H1 (cell line): Measurements from ENCODE around the gene EHD4. TPM values are rescaled to one million over a fixed set of nuclear protein-coding genes. Genes with fewer than 3 reads are reported as not detected.

Experiments
- CBX8 ChIP-seq: fragments of 300-800, 300-1000 bp; sonication (generic); IDR thresholded peaks from 2 replicates; pipeline ENCODE4 v1.7.1; 2016; ENCODE audit warnings: low read depth, low read length, borderline replicate concordance
- GABPA ChIP-seq: IDR thresholded peaks from 2 replicates; pipeline ENCODE4 v1.6.1; 2011; ENCODE audit warnings: mild to moderate bottlenecking, low read length, moderate library complexity, borderline replicate concordance; ENCODE audit not compliant: insufficient read depth
- HDAC6 ChIP-seq: IDR thresholded peaks from one replicate; pipeline ENCODE4 v1.7.1; 2012; ENCODE audit warnings: low read depth, mild to moderate bottlenecking, inconsistent platforms, low read length, moderate library complexity
- SP4 ChIP-seq: IDR thresholded peaks from 2 replicates; pipeline ENCODE4 v1.6.1; 2012; ENCODE audit warnings: low read length, inconsistent platforms
- TEAD4 ChIP-seq: IDR thresholded peaks from 2 replicates; pipeline ENCODE4 v1.6.1; 2012; ENCODE audit warnings: low read depth, low read length, inconsistent platforms, mixed read lengths
- polyA plus RNA-seq, 7 experiments: library from polyadenylated mRNA; depleted of rRNA in 3 of 7; stranded (reverse) in 5 of 7; unstranded in 2 of 7; fragments of >200 nt in 5 of 7; fragments of 200-250 nt in 2 of 7; gene quantifications; 1 replicate in 5 of 7; 2 replicates in 1 of 7; 4 replicates in 1 of 7; pipeline versions ENCODE4 v1.2.1 to v1.2.3, GENCODE V29; 2011 to 2013; ENCODE audit warnings: missing spikeins in 2 of 7, mixed read lengths in 2 of 7
- total RNA-seq: library from RNA; stranded (reverse); fragmentation: NEBNext Ultra II Directional; extraction: Animal tissue kit (Norgen Biotek cat#: 25700); gene quantifications from 2 replicates; pipeline ENCODE4 v1.2.1, GENCODE V29; 2021
- TF ChIP-seq, protein P1 (sequence below): IDR thresholded peaks from 2 replicates; pipeline ENCODE4 v1.6.1; 2012; ENCODE audit warnings: inconsistent platforms

EHD4 gene
- total and polyA plus RNA-seq, 2 of the 8 experiments (the other 6 are each of a cell fraction or from before 2014, with no cell fraction given): 17.5 to 24.5 TPM

DNA sequence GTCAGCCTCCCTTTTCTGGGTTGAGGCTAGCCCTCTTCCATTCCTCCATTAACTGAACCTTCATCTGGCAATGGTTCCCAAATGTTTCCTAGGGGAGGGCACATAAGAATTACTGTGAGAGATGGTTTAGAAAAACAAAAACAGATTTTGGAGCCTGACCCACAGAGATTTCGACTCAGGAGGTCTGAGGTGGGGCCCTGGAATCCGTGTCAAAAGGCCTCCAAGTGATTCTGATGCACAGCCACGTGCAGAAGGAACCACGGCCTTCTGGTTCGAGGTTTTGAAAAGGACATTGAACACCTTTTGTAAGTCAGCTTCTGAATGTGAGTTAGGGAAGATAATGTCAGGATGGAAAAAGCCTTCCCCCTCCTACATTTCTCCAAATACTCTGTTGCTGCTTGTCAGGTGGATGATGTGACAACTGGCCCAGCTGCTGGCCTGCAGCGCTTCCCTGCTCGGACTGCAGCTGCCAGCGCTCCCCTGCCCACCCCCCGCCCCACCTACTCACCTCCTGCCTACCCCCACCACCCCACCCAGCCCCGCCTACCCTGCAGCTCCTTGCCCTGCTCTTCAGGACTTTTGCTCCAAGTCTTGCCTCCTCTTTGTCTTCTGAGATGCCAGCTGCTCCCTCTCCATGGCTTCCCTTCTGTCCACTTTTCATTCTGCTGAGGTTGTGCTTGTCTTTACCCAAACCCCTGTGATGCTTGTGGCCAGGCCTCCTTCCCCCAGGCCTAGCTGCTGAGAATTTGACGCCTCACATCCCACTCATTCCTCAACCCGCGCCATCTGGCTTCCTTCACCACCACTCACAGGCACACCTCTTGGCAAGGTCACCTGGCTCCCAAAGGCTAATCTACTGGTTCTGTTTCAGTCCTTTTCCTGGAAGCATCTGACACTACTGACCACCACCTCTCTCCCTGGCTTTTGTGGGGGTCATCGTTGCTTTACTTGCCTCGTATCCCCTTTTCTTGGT lies 6.6 kb downstream of the EHD4 start (continued):
- no peak for TF ChIP-seq CBX8
- TF ChIP-seq GABPA: no peak
- TF ChIP-seq, protein P1, sequence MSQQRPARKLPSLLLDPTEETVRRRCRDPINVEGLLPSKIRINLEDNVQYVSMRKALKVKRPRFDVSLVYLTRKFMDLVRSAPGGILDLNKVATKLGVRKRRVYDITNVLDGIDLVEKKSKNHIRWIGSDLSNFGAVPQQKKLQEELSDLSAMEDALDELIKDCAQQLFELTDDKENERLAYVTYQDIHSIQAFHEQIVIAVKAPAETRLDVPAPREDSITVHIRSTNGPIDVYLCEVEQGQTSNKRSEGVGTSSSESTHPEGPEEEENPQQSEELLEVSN: no peak
- no peak for TF ChIP-seq TEAD4
- TF ChIP-seq SP4: no peak
- TF ChIP-seq HDAC6: no peak
- TF ChIP-seq, all 59 proteins: peak for 0
